ENCODE measurements around the gene CDC7.

DNA sequence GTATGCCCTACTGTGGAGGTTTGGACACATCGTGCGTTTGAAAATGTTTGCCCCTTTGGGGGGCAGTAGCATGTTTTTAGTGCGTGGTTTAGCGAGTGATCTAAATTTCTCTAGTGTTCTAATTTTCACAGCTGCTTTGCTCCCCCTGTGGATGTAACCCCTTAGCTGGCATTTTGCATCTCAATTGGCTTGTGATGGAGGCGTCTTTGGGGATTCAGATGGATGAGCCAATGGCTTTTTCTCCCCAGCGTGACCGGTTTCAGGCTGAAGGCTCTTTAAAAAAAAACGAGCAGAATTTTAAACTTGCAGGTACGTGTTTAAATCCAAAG, 836 bp downstream of the CDC7 start:
- TF ChIP-seq POU6F1 (CRISPR knock-in tag; IDR thresholded peaks at IDR 0.05; ENCODE audit: borderline replicate concordance, low read depth) (no peak), ARNTL (CRISPR knock-in tag; IDR thresholded peaks at IDR 0.05; ENCODE audit: borderline replicate concordance, low read depth) (no peak), RARB (CRISPR knock-in tag; IDR thresholded peaks at IDR 0.05) (no peak), SNAI2 (CRISPR knock-in tag; IDR thresholded peaks at IDR 0.05) (no peak)
- TF ChIP-seq, protein P1, sequence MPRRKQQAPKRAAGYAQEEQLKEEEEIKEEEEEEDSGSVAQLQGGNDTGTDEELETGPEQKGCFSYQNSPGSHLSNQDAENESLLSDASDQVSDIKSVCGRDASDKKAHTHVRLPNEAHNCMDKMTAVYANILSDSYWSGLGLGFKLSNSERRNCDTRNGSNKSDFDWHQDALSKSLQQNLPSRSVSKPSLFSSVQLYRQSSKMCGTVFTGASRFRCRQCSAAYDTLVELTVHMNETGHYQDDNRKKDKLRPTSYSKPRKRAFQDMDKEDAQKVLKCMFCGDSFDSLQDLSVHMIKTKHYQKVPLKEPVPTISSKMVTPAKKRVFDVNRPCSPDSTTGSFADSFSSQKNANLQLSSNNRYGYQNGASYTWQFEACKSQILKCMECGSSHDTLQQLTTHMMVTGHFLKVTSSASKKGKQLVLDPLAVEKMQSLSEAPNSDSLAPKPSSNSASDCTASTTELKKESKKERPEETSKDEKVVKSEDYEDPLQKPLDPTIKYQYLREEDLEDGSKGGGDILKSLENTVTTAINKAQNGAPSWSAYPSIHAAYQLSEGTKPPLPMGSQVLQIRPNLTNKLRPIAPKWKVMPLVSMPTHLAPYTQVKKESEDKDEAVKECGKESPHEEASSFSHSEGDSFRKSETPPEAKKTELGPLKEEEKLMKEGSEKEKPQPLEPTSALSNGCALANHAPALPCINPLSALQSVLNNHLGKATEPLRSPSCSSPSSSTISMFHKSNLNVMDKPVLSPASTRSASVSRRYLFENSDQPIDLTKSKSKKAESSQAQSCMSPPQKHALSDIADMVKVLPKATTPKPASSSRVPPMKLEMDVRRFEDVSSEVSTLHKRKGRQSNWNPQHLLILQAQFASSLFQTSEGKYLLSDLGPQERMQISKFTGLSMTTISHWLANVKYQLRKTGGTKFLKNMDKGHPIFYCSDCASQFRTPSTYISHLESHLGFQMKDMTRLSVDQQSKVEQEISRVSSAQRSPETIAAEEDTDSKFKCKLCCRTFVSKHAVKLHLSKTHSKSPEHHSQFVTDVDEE (CRISPR knock-in tag; IDR thresholded peaks at IDR 0.05): no peak; the same call in 1 of the 2 replicates
- TF ChIP-seq, protein P2, sequence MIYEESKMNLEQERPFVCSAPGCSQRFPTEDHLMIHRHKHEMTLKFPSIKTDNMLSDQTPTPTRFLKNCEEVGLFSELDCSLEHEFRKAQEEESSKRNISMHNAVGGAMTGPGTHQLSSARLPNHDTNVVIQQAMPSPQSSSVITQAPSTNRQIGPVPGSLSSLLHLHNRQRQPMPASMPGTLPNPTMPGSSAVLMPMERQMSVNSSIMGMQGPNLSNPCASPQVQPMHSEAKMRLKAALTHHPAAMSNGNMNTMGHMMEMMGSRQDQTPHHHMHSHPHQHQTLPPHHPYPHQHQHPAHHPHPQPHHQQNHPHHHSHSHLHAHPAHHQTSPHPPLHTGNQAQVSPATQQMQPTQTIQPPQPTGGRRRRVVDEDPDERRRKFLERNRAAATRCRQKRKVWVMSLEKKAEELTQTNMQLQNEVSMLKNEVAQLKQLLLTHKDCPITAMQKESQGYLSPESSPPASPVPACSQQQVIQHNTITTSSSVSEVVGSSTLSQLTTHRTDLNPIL (CRISPR knock-in tag; IDR thresholded peaks at IDR 0.05; ENCODE audit: low read depth): no peak
